ENCODE data around the gene STYX.

GRCh38 chr14:52723514-52724359, 6.2 kb upstream of the STYX start:
- no peak for TF ChIP-seq CTCF (IDR thresholded peaks at IDR 0.05)
- TF ChIP-seq POLR2A (IDR thresholded peaks at IDR 0.05), result no peak
